ENCODE measurements around the gene PSENEN. TPM values are rescaled to one million over a fixed set of nuclear protein-coding genes. Genes with fewer than 3 reads are reported as not detected.

The PSENEN gene
- total and polyA plus RNA-seq, 7 donors = 34.7 to 116 (median 41.0) TPM

DNA sequence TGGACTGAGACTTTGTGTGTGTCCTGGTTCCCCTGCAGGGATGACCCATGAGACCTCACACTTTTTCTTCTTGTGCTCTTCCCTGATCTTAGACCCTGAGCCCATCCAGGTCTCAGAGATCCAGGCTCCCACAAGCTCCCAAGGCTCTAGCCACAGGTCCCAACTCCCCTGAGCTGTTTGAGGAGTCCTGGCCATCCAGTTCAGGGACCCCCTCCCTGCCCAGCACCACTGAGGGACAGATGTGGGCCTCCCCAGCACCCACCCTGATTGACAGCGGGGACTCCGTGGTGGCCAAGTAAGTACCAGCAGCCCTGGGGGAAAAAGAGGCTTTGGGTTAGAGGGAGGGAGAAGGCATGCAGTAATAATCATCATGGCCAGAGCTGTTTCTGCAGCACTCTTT lies 14.2 kb downstream of the PSENEN start:
- H3K9me3 ChIP-seq = no peaks in the 10 kb centered on the region
- intact Hi-C loops (cut with DNase I) = loop anchor here in 1 of 2 donors (5.0 kb wide), 1 partner anchor 173 kb away; no protein-coding TSS in a partner anchor
- DNase-seq (no peak), ATAC-seq (no peak)
- H3K36me3 ChIP-seq (ENCODE audit: insufficient read depth in 1 of 2, low read depth in 1 of 2) = peaks cover 3 to 26% of the 10 kb centered on the region in 2 donors
- H3K27ac ChIP-seq = no peak overlapping the region
- H3K4me1 ChIP-seq = peaks cover 14% of the 10 kb centered on the region
- H3K4me3 ChIP-seq = no peak overlapping the region
- no peaks in the 10 kb centered on the region for H3K27me3 ChIP-seq (ENCODE audit: insufficient read depth in 3 of 3, low read length in 2 of 3)
- TF ChIP-seq, protein P1, sequence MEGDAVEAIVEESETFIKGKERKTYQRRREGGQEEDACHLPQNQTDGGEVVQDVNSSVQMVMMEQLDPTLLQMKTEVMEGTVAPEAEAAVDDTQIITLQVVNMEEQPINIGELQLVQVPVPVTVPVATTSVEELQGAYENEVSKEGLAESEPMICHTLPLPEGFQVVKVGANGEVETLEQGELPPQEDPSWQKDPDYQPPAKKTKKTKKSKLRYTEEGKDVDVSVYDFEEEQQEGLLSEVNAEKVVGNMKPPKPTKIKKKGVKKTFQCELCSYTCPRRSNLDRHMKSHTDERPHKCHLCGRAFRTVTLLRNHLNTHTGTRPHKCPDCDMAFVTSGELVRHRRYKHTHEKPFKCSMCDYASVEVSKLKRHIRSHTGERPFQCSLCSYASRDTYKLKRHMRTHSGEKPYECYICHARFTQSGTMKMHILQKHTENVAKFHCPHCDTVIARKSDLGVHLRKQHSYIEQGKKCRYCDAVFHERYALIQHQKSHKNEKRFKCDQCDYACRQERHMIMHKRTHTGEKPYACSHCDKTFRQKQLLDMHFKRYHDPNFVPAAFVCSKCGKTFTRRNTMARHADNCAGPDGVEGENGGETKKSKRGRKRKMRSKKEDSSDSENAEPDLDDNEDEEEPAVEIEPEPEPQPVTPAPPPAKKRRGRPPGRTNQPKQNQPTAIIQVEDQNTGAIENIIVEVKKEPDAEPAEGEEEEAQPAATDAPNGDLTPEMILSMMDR (IDR thresholded peaks at IDR 0.05) = no peak
- WGBS, 3 donors = 92 to 96% (median 94%) methylated on average over 2 of the region's 2 CpGs

DNA sequence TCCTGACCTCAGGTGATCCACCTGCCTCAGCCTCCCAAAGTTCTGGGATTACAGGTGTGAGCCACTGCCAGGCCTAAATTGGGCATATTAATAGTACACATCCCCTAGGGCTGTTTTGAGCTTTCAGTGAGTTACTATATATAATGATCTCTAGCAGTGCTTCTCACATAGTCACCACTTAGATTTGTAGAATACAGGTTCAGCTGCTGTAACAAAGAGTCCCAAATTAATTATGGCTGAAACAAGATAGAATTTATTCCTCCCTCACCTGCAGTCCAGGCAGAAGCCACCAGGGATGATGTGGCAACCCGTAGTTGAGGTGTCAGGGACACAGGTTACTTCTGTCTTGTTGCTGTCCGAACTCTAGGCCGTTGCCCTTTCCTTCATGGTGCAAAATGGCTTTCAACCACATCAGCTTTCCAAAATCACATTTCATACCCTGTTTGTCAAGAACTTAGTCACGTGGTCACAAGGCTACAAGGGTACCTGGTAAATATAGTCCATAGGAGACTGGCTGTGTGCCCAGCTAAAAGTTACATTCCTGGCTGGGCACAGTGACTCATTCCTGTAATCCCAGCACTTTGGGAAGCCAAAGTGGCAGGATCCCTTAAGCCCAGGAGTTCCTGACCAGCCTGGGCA lies 15.4 kb downstream of the PSENEN start:
- H3K4me1 ChIP-seq = peaks cover 14% of the 10 kb centered on the region
- WGBS, 3 donors = 94 to 96% (median 94%) methylated on average over 4 of the region's 4 CpGs
- no peak for DNase-seq
- no peaks in the 10 kb centered on the region for H3K9me3 ChIP-seq
- no peak overlapping the region for H3K4me3 ChIP-seq
- H3K36me3 ChIP-seq (ENCODE audit: insufficient read depth in 1 of 2, low read depth in 1 of 2) = peaks cover 3 to 36% of the 10 kb centered on the region in 2 donors
- ATAC-seq = no peak
- TF ChIP-seq, protein P1 (IDR thresholded peaks at IDR 0.05) = no peak
- intact Hi-C loops (cut with DNase I) = no loop called here
- H3K27me3 ChIP-seq (ENCODE audit: insufficient read depth in 3 of 3, low read length in 2 of 3) = no peaks in the 10 kb centered on the region
- H3K27ac ChIP-seq = no peak overlapping the region

DNA sequence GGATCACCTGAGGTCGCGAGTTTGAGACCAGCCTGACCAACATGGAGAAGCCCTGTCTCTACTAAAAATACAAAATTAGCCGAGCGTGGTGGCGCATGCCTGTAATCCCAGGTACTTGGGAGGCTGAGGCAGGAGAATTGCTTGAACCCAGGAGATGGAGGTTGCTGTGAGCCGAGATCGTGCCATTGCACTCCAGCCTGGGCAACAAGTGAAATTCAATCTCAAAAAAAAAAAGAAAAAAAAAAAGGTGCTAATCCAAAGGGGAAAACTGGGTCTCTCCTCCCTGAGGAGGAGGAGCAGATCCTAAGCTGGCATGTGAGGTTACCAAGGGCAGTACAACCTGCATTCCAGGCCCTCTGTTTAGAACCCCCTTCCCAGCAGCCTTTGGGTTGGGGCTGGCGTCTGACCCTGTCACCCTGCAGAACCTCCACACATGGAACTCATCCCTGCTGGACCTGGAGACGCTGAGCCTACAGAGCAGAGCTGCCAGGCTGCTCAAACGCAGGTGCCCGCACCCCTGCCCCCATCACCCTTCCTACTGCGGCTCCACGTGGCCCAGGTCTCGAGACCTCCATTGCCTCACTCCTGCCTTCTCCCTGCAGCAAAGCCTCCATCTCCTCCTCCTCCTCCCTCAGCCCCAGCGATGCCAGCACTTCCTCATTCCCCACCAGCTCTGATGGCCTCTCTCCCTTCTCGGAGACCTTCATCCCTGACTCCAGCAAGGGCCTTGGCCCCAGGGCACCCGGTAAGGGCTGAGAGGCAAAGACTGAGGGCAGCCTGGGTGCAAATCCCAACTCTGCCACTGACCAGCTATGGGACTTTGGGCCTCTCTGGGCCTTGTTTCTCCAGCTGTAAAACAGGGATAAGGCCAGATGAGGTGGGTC lies 19.2 kb downstream of the PSENEN start:
- Histone ChIP-seq H3K27ac (no peak overlapping the region), H3K27me3 (ENCODE audit: insufficient read depth in 3 of 3, low read length in 2 of 3) (no peaks in the 10 kb centered on the region), H3K9me3 (no peaks in the 10 kb centered on the region), H3K4me3 (no peak overlapping the region), H3K36me3 (ENCODE audit: insufficient read depth in 1 of 2, low read depth in 1 of 2) (peaks cover 3 to 39% of the 10 kb centered on the region in 2 donors), H3K4me1 (no peaks in the 10 kb centered on the region)
- ATAC-seq (no peak), DNase-seq (no peak)
- WGBS, 3 donors = 92 to 94% (median 94%) methylated on average over 17 of the region's 17 CpGs
- intact Hi-C loops (cut with DNase I) = no loop called here
- TF ChIP-seq, protein P1 (IDR thresholded peaks at IDR 0.05) = no peak

DNA sequence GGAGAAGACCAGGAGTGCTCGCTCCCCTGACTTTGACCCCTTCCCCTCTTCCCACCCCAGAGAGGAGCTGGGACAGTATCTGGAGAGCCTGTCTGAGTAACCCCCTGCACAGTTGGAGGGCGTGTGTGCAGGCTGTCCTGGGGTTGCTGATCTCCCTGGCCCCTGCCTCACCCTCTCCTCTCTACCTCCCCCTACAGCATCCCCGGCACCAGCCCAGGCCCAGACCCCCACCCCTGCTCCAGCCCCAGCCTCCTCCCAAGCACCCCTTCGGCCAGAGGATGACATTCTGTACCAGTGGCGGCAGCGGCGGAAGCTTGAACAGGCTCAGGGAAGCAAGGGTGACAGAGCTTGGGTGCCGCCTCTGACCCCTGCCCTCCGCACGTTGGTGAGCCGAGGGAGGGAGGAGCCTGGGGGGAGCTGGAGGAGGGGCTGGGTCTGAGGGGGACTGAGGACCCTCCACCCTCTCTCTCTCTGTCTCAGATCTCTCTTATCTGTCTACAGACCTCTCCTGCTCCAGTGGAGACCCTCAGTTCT lies 21.2 kb downstream of the PSENEN start:
- WGBS, 3 donors = 85 to 88% (median 87%) methylated on average over 10 to 11 of the region's 11 CpGs
- H3K36me3 ChIP-seq (ENCODE audit: insufficient read depth in 1 of 2, low read depth in 1 of 2) = peaks cover 3 to 35% of the 10 kb centered on the region in 2 donors
- no peaks in the 10 kb centered on the region for H3K4me1 ChIP-seq
- H3K27ac ChIP-seq = no peak overlapping the region
- H3K27me3 ChIP-seq (ENCODE audit: insufficient read depth in 3 of 3, low read length in 2 of 3) = no peaks in the 10 kb centered on the region
- no peak overlapping the region for H3K4me3 ChIP-seq
- DNase-seq (peak in 1 of 2 donors; percentile 11), ATAC-seq (peak in 1 of 4 donors; percentile 14)
- TF ChIP-seq, protein P1 (IDR thresholded peaks at IDR 0.05) = no peak
- H3K9me3 ChIP-seq = no peaks in the 10 kb centered on the region
- intact Hi-C loops (cut with DNase I) = no loop called here

Measured in psoas muscle (tissue), 8 donors.